Measurements from ENCODE around the gene TREM1. TPM values are rescaled to one million over a fixed set of nuclear protein-coding genes. Genes with fewer than 3 reads are reported as not detected.

TREM1 gene
- total RNA-seq, 6 experiments from 2014 or later, result 0.51 to 3.3 (median 0.88) TPM; not detected in 1

DNA sequence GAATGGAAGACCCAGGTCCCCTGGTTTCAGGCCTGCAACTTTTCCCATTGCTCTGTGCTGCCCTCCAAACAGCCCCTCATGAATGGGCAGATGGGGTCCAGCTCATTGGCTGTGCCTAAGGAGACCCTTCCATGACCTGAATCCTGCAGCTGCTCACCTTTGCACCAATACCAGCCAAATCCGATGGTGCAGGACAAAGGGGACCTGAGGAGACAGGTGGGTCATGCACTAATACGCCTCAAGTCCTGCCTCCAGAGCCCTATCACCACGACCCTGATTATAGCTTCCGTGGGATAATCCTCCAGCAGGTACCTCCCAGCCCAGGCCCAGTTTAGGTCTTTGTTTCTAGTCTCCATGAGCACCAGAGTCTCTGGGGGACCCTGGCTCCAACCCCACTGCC, 16.8 kb downstream of the TREM1 start:
- ATAC-seq (no peak), DNase-seq (no peak)
- no peaks in the 10 kb centered on the region for H3K27me3 ChIP-seq
- no CpG with 5 or more reads among the region's 4 CpGs for WGBS (ENCODE audit: insufficient coverage, low coverage, low lambda C conversion rate, missing lambda C conversion rate)
- H3K4me3 ChIP-seq, result no peak overlapping the region
- no peaks in the 10 kb centered on the region for H3K36me3 ChIP-seq
- no peak overlapping the region for H3K27ac ChIP-seq
- no peaks in the 10 kb centered on the region for H3K4me1 ChIP-seq
- intact Hi-C loops (cut with DNase I), result no loop called here
- TF ChIP-seq, protein P1, sequence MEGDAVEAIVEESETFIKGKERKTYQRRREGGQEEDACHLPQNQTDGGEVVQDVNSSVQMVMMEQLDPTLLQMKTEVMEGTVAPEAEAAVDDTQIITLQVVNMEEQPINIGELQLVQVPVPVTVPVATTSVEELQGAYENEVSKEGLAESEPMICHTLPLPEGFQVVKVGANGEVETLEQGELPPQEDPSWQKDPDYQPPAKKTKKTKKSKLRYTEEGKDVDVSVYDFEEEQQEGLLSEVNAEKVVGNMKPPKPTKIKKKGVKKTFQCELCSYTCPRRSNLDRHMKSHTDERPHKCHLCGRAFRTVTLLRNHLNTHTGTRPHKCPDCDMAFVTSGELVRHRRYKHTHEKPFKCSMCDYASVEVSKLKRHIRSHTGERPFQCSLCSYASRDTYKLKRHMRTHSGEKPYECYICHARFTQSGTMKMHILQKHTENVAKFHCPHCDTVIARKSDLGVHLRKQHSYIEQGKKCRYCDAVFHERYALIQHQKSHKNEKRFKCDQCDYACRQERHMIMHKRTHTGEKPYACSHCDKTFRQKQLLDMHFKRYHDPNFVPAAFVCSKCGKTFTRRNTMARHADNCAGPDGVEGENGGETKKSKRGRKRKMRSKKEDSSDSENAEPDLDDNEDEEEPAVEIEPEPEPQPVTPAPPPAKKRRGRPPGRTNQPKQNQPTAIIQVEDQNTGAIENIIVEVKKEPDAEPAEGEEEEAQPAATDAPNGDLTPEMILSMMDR (IDR thresholded peaks at IDR 0.05), result no peak
- TF ChIP-seq POLR2A (IDR thresholded peaks at IDR 0.05), result no peak
- H3K9me3 ChIP-seq, result no peaks in the 10 kb centered on the region

DNA sequence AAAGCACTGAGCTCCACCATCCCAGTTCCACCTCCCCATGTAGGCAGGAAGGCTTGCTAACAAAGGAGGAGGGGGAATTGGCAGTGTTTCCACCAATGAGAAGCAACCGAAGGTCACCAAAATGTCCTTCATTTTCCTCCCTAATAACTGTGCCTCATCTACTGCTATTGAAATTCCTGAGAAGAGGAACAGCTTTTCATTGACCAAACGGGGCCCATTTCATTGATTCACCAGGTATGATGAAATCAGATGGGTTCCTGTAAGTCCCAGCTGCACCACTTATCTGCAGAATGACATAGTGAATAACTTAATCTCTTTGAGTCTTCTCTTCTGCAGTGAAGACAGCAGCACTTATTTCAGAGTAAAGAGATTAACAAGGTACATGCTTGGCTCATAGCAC, 17.3 kb downstream of the TREM1 start:
- WGBS (ENCODE audit: insufficient coverage, low coverage, low lambda C conversion rate, missing lambda C conversion rate), result 43% methylated on average over 1 of the region's 2 CpGs
- H3K4me3 ChIP-seq, result no peak overlapping the region
- DNase-seq, result no peak
- H3K9me3 ChIP-seq, result no peaks in the 10 kb centered on the region
- intact Hi-C loops (cut with DNase I), result no loop called here
- no peaks in the 10 kb centered on the region for H3K27me3 ChIP-seq
- H3K4me1 ChIP-seq, result no peaks in the 10 kb centered on the region
- H3K27ac ChIP-seq, result no peak overlapping the region
- no peak for ATAC-seq
- no peaks in the 10 kb centered on the region for H3K36me3 ChIP-seq
- TF ChIP-seq POLR2A (IDR thresholded peaks at IDR 0.05), result no peak
- TF ChIP-seq, protein P1 (IDR thresholded peaks at IDR 0.05), result no peak

DNA sequence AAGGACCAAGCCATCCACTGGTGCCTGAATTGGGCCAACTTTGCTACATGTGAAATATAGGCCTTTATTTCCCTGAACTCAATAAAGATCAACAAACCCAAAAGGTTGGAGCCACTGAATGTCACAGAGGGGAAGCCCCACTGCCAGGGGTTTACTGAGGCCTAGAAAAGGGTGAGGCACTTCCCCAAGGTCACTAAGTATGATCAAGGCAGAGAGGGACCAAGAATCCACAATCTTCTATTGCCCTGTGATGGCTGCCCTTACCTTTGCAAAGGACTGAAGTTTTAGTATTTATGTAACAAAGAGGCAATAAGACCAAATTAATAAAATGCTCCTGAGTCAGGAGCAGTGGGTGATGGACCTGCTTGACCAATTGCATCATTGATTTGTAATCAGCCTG, 18.0 kb downstream of the TREM1 start:
- H3K27me3 ChIP-seq, result no peaks in the 10 kb centered on the region
- no peaks in the 10 kb centered on the region for H3K9me3 ChIP-seq
- no peak for ATAC-seq
- no peak overlapping the region for H3K4me3 ChIP-seq
- intact Hi-C loops (cut with DNase I), result no loop called here
- H3K4me1 ChIP-seq, result no peaks in the 10 kb centered on the region
- no peaks in the 10 kb centered on the region for H3K36me3 ChIP-seq
- DNase-seq, result no peak
- TF ChIP-seq, protein P1 (IDR thresholded peaks at IDR 0.05), result no peak
- no peak for TF ChIP-seq POLR2A (IDR thresholded peaks at IDR 0.05)
- H3K27ac ChIP-seq, result no peak overlapping the region

DNA sequence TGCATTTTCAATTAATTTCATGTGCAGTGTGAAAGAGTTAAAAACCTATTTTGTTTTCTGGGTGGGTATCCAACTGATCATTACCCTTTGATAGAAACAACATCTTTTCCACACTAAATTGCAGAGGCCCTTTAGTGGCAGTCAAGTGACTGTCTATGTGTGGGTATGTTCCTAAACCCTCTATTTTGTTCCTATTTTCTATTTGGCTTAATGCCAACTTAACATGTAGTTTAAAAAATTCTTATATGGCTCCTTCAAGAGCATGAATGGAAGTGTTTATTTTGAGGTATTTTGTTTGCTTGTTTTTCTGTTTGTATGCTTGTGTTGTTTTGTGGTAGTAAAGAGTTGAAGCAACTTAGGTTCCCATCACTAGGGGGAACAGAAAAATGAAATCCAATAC, 19.9 kb downstream of the TREM1 start:
- Histone ChIP-seq H3K4me1 (no peaks in the 10 kb centered on the region), H3K27me3 (no peaks in the 10 kb centered on the region), H3K4me3 (no peak overlapping the region), H3K27ac (no peak overlapping the region), H3K9me3 (no peaks in the 10 kb centered on the region), H3K36me3 (no peaks in the 10 kb centered on the region)
- no peak for ATAC-seq
- no peak for DNase-seq
- intact Hi-C loops (cut with DNase I), result no loop called here
- TF ChIP-seq, protein P1 (IDR thresholded peaks at IDR 0.05), result no peak
- no peak for TF ChIP-seq POLR2A (IDR thresholded peaks at IDR 0.05)

DNA sequence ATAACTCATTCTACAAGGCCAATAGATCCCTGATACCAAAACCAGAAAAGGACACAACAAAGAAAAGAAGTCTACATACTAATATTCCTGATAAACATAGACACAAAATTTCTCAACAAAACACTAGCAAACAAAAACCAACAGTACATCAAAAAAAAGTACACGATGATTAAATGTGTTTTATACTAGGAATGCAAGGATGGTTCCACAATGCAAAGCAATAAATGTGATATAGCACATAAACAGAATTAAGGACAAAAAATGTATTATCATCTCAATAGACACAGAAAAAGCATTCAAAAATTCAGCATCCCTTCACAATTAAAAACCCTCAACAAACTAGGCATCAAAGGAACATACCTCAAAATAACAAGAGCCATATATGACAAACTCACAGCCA, 23.2 kb downstream of the TREM1 start:
- TF ChIP-seq, protein P1 (IDR thresholded peaks at IDR 0.05), result no peak
- no peak for TF ChIP-seq POLR2A (IDR thresholded peaks at IDR 0.05)
- ATAC-seq (no peak), DNase-seq (no peak)
- Histone ChIP-seq H3K27me3 (no peaks in the 10 kb centered on the region), H3K4me1 (no peaks in the 10 kb centered on the region), H3K4me3 (no peak overlapping the region), H3K27ac (no peak overlapping the region), H3K9me3 (no peaks in the 10 kb centered on the region), H3K36me3 (no peaks in the 10 kb centered on the region)
- 71% methylated on average over 1 of the region's 1 CpG for WGBS (ENCODE audit: insufficient coverage, low coverage, low lambda C conversion rate, missing lambda C conversion rate)
- intact Hi-C loops (cut with DNase I), result no loop called here
